Large intestine (tissue), 12 donors: Measurements from ENCODE around the gene CEP55. TPM values are rescaled to one million over a fixed set of nuclear protein-coding genes. Genes with fewer than 3 reads are reported as not detected.

Experiments
- DNase-seq, 2 donors: peaks; one replicate each; pipeline versions ENCODE4 v3.0.0 to v3.0.0-alpha.2; 2013
- H3K27ac ChIP-seq: one replicate; pipeline ENCODE4 v1.5.1; 2013; ENCODE audit warnings: low read length
- H3K27me3 ChIP-seq: 2 replicates; pipeline ENCODE4 v1.6.1; 2013; ENCODE audit warnings: low read length; ENCODE audit not compliant: control insufficient read depth, insufficient read depth
- H3K36me3 ChIP-seq: 2 replicates; pipeline ENCODE4 v1.6.1; 2013; ENCODE audit warnings: low read length; ENCODE audit not compliant: control insufficient read depth, insufficient read depth
- H3K4me1 ChIP-seq: one replicate; pipeline ENCODE4 v1.6.1; 2013; ENCODE audit warnings: low read length; ENCODE audit not compliant: control insufficient read depth, insufficient read depth
- H3K4me3 ChIP-seq: one replicate; pipeline ENCODE4 v1.5.1; 2013; ENCODE audit warnings: low read length
- H3K9me3 ChIP-seq: one replicate; pipeline ENCODE4 v1.6.1; 2013; ENCODE audit warnings: mild to moderate bottlenecking, low read depth, low read length, moderate library complexity; ENCODE audit not compliant: control insufficient read depth
- WGBS: methylation state at CpG from one replicate; pipeline ENCODE4 v1.1.5; 2013; ENCODE audit warnings: low lambda C conversion rate; ENCODE audit not compliant: insufficient coverage; 5-methylcytosine and 5-hydroxymethylcytosine counted together
- long read RNA-seq, 11 donors: transcript quantifications; one replicate each; lab custom pipeline, GENCODE V29; 2026
- polyA plus RNA-seq: library from polyadenylated mRNA; unstranded; fragments of 120-200 nt; gene quantifications from one replicate; pipeline ENCODE4 v1.2.1, GENCODE V29; 2013

CEP55 gene
- 6.8 TPM for polyA plus RNA-seq
- long read RNA-seq, donor 1, partial matches to known transcripts, result 0 of 1 reads
- long read RNA-seq, donor 1, other reads (novel, unspliced or antisense), result 0 of 1 reads
- long read RNA-seq, donor 2, partial matches to known transcripts, result 7 of 9 reads
- long read RNA-seq, donor 2, other reads (novel, unspliced or antisense), result 0 of 9 reads
- long read RNA-seq, donor 3, result 0 reads
- long read RNA-seq, donor 4, result 0 reads
- long read RNA-seq, donor 5, partial matches to known transcripts, result 0 of 1 reads
- long read RNA-seq, donor 5, other reads (novel, unspliced or antisense), result 0 of 1 reads
- long read RNA-seq, donor 6, partial matches to known transcripts, result 0 of 2 reads
- long read RNA-seq, donor 6, other reads (novel, unspliced or antisense), result 0 of 2 reads
- long read RNA-seq, donor 7, partial matches to known transcripts, result 0 of 2 reads
- long read RNA-seq, donor 7, other reads (novel, unspliced or antisense), result 0 of 2 reads
- long read RNA-seq, donor 8, partial matches to known transcripts, result 0 of 2 reads
- long read RNA-seq, donor 8, other reads (novel, unspliced or antisense), result 0 of 2 reads
- long read RNA-seq, donor 9, result 0 reads
- long read RNA-seq, donor 10, partial matches to known transcripts, result 0 of 3 reads
- long read RNA-seq, donor 10, other reads (novel, unspliced or antisense), result 0 of 3 reads
- long read RNA-seq, donor 11, partial matches to known transcripts, result 0 of 2 reads
- long read RNA-seq, donor 11, other reads (novel, unspliced or antisense), result 0 of 2 reads

DNA sequence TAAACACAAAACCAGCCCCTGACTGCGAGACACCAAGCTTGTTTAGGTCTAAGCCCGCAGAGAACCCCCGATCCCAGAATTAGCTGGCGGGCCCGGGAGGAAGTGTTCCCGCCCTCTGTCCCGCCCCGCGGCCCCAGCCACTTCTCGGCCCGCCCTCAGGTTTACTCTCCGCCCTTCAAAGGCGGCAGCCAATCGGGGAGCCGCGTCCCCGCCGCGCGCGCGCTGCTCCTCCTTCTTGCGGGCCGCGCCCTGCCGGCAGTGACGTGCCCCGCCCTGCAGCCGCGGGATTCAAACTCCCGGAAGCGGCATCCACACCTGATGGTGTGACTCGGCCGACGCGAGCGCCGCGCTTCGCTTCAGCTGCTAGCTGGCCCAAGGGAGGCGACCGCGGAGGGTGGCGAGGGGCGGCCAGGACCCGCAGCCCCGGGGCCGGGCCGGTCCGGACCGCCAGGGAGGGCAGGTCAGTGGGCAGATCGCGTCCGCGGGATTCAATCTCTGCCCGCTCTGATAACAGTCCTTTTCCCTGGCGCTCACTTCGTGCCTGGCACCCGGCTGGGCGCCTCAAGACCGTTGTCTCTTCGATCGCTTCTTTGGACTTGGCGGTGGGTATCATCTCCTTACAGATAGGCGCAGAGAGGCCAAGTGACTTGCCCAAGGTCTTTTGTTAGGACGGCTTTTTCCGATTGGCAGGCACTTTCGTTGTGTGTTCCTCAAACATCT is at the start of gene CEP55:
Gene CEP55, plus strand, starts transcription at position 291 of the 720 bp plus-strand sequence. CDS start 3,440 bp downstream, outside the sequence.
- Histone ChIP-seq H3K27ac (peak within 1 kb of the TSS; percentile 41), H3K36me3 (no peaks in the 10 kb centered on the region), H3K9me3 (no peaks in the 10 kb centered on the region), H3K4me1 (peaks cover 4% of the 10 kb centered on the region), H3K27me3 (peaks cover 3% of the 10 kb centered on the region), H3K4me3 (peak within 1 kb of the TSS; percentile 66)
- DNase-seq, result peak; percentile 94 to 96
- WGBS, result 13% methylated on average over 3 of the region's 68 CpGs

DNA sequence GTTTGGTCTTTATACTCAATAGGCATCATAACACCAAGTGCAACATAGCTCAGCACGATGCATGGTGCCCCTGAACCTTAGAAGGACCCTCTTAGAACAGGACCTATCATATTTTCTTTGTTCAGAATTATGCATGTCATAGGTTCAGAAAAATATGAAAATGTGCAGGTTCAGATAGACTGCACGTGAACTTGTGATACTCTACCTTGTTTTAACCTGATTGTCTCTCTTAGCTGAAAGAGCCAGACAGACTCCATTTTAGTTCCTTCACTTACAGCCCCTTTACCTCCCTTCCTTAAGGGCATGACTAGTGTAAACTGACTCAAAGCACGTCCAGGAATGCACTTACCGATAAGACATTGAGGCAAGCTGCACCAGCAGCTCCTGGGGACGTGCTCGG is 49.4 kb upstream of the CEP55 start:
- no peak for DNase-seq
- no peak overlapping the region for H3K27ac ChIP-seq
- WGBS, result 100% methylated on average over 2 of the region's 6 CpGs
- H3K4me3 ChIP-seq, result no peak overlapping the region
- H3K36me3 ChIP-seq, result peaks cover 17% of the 10 kb centered on the region
- H3K4me1 ChIP-seq, result peaks cover 42% of the 10 kb centered on the region
- H3K9me3 ChIP-seq, result no peaks in the 10 kb centered on the region
- no peaks in the 10 kb centered on the region for H3K27me3 ChIP-seq

DNA sequence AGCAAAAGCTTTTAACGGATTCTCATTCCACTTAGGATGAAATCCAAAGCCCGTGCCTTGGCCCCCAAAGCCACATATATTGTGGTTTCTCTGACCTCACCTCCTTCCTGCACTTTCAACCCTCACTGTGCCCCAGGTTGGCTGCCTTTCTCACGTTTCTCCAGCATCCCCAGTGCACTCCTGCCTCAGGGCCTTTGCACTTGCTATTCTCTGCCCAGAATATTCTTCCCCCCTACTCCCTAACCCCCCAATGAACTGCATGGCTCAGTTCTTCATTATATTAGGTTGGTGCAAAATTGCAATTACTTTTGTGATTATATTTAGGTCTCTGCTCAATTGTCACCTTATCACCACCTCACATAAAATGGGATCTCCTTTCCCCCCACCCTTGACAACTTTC is 48.4 kb upstream of the CEP55 start:
- Histone ChIP-seq H3K4me3 (no peak overlapping the region), H3K27me3 (no peaks in the 10 kb centered on the region), H3K4me1 (peaks cover 33% of the 10 kb centered on the region), H3K27ac (no peak overlapping the region), H3K36me3 (peaks cover 17% of the 10 kb centered on the region), H3K9me3 (no peaks in the 10 kb centered on the region)
- no peak for DNase-seq
- WGBS, result 100% methylated on average over 1 of the region's 3 CpGs

DNA sequence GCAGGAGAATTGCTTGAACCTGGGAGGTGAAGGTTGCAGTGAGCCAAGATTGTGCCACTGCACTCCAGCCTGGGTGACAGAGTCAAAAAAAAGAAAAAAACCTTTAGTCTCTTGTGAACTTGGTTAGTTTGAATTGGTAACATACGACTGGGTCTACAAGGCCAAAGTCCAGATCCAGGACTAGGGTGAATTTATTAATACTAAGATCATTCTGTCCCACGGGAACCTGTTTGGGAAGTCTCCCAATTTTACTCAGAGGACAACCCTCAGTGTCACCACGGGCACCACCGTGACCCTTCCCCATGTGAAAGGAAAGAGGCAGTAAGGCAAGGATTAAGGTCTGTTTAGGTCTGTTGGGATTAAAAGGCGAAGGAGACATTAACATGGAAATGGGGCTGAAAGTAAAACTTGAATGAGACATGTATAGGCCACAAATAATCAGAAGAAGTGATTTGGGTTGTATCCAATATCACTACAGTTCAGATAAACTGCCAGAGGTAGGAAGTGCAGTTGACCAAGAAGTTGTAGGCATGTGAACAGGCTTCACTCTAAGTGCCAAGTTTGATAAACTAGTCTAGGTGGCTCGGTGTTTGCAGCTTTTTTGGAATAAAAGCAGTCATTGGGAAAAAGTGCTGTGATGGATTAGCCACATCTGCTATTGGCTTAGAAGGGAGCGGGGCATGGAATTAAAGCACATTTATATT is 45.0 kb upstream of the CEP55 start:
- Histone ChIP-seq H3K27ac (no peak overlapping the region), H3K27me3 (no peaks in the 10 kb centered on the region)

DNA sequence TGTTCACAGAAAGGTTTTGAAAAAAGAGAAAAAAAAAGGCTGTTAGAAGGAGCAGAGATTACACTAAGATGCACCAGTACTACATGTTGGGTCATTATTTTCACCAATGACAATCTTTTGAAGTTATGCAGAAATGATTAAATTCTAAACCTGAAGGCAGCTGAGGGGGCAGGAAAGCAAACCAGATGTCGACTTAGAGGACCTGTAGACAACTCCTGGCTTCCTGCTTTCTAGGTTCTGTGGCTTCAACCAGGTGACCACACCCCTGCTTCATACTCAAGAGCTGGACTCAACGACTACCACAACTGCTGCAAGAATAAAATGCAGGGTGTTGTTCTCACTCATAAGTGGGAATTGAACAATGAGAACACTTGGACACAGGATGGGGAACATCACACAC is 44.3 kb upstream of the CEP55 start:
- H3K36me3 ChIP-seq, result peaks cover 16% of the 10 kb centered on the region

More for the DNA sequence above, 45.0 kb upstream of the CEP55 start:
- Histone ChIP-seq H3K9me3 (no peaks in the 10 kb centered on the region), H3K4me1 (peaks cover 4% of the 10 kb centered on the region), H3K36me3 (peaks cover 16% of the 10 kb centered on the region), H3K4me3 (no peak overlapping the region)
- DNase-seq, result no peak
- 67% methylated on average over 3 of the region's 7 CpGs for WGBS

DNA sequence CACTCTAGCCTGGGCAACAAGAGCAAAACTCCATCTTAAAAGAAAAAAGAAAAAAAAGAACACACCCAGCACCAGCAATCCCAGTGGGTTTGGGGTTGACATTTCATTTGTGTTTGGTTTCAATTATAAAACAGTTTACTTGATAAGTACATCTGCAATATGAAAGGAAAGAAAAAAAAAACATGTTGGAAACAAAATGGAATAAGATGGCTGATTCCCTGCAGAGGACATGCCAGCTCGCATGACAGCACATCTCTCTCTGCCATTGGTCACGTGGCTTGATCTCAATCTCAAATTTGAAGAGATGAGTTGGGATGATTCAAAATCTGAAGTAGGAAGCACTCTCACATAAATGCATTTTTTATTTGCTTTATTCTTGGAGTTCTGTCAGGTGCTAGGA is 42.3 kb upstream of the CEP55 start:
- 100% methylated on average over 1 of the region's 2 CpGs for WGBS
- Histone ChIP-seq H3K27ac (no peak overlapping the region), H3K4me3 (no peak overlapping the region), H3K36me3 (peaks cover 16% of the 10 kb centered on the region), H3K27me3 (no peaks in the 10 kb centered on the region), H3K4me1 (peaks cover 17% of the 10 kb centered on the region), H3K9me3 (no peaks in the 10 kb centered on the region)
- no peak for DNase-seq

More for the DNA sequence above, 44.3 kb upstream of the CEP55 start:
- Histone ChIP-seq H3K4me3 (no peak overlapping the region), H3K27ac (no peak overlapping the region), H3K27me3 (no peaks in the 10 kb centered on the region), H3K4me1 (peaks cover 2% of the 10 kb centered on the region), H3K9me3 (no peaks in the 10 kb centered on the region)
- DNase-seq, result no peak
- no CpG with 5 or more reads among the region's 2 CpGs for WGBS

DNA sequence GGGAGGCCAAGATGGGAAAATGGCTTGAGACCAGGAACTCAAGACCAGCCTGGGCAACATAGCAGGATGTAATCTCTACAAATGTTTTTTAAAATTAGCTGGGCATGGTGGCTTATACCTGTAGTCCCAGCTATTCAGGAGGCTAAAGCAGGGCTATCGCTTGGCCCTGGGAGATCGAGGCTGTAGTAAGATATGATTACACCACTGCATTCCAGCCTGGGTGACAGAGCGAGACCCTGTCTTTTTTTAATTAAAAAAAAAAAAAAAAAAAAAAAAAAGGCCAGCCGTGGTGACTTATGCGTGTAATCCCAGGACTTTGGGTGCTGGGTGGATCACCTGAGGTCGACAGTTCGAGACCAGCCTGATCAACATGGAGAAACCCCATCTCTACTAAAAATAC is 41.7 kb upstream of the CEP55 start:
- H3K4me1 ChIP-seq, result peaks cover 22% of the 10 kb centered on the region
- H3K4me3 ChIP-seq, result no peak overlapping the region
- peaks cover 16% of the 10 kb centered on the region for H3K36me3 ChIP-seq
- H3K9me3 ChIP-seq, result no peaks in the 10 kb centered on the region
- no CpG with 5 or more reads among the region's 7 CpGs for WGBS
- H3K27me3 ChIP-seq, result no peaks in the 10 kb centered on the region
- no peak for DNase-seq
- H3K27ac ChIP-seq, result no peak overlapping the region

DNA sequence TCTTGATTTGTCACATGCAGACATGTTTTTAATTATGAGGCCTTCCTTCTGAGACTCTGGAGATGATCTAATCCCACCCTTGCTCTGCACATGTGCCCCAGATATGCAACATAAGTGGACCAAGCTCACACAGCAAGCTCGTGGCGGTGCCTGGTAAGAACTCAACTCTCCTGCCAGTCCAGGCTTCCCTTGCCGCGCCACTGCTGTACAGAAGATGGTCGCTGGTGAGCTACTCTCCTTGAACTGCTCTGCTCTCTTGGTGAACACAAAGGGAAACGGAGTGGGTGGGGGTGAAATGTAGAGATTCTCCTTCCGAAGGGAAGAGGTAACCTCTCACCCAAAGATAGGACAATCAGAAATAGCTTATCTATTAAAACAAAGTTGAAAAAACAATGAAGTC is 39.9 kb upstream of the CEP55 start:
- H3K4me3 ChIP-seq, result no peak overlapping the region
- no CpG with 5 or more reads among the region's 7 CpGs for WGBS
- H3K36me3 ChIP-seq, result peaks cover 11% of the 10 kb centered on the region
- DNase-seq, result no peak
- H3K27ac ChIP-seq, result no peak overlapping the region
- no peaks in the 10 kb centered on the region for H3K27me3 ChIP-seq
- no peaks in the 10 kb centered on the region for H3K9me3 ChIP-seq
- peaks cover 22% of the 10 kb centered on the region for H3K4me1 ChIP-seq

DNA sequence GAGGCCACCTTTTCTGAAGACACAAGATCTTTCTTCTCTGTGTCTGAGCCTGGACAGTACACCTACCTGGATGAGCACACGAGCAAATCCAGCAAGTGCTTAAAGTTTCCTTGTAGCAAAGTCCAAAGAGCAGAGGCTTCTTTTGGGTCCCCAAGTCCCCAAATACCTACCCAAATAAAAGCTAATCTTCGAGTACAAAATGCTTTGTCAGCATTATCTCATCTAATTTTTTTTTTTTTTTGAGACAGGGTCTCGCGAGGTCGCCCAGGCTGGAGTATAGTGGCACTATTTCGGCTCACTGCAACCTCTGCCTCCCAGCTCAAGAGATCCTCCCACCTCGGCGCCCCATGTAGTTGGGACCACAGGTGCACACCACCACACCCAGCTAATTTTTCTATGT is 38.9 kb upstream of the CEP55 start:
- DNase-seq, result no peak
- peaks cover 7% of the 10 kb centered on the region for H3K36me3 ChIP-seq
- H3K9me3 ChIP-seq, result no peaks in the 10 kb centered on the region
- no CpG with 5 or more reads among the region's 8 CpGs for WGBS
- no peak overlapping the region for H3K4me3 ChIP-seq
- H3K27me3 ChIP-seq, result no peaks in the 10 kb centered on the region
- H3K4me1 ChIP-seq, result peaks cover 25% of the 10 kb centered on the region
- no peak overlapping the region for H3K27ac ChIP-seq

DNA sequence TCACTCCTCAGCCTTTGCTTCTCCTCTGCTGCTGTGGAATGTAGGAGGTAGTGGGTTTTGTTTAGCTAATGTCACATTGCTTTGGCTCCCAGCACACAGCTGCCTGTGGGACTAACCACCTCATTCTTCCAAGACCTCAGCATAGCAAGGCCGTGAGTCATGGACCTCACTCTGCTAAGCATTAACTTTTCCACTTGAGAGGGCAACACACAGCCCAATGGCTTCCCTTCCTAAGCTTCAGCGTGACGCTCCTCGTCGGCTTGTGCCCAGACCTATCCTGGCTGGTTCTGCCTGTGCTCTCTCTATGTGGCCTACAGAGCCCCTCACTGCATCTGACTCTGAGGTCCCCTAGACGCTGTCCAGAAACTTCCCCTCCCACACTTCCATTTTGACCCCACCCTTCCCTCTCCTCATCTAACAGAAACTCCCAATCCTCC is 37.6 kb upstream of the CEP55 start:
- H3K4me1 ChIP-seq, result peaks cover 28% of the 10 kb centered on the region
- peak overlapping the region; percentile 17 for H3K4me3 ChIP-seq
- H3K27ac ChIP-seq, result peak overlapping the region; percentile 85
- no peaks in the 10 kb centered on the region for H3K27me3 ChIP-seq
- no peaks in the 10 kb centered on the region for H3K9me3 ChIP-seq
- no CpG with 5 or more reads among the region's 6 CpGs for WGBS
- peaks cover 7% of the 10 kb centered on the region for H3K36me3 ChIP-seq
- DNase-seq, result peak; percentile 87 to 92
